AG09319 (cell line): Measurements from ENCODE around the gene SPNS3.

Experiments
- DNase-seq: peaks from one replicate; pipeline ENCODE4 v3.0.0-alpha.2; 2010; ENCODE audit warnings: low read depth; ENCODE audit errors: extremely low read depth
- TF ChIP-seq, protein P1 (sequence below): IDR thresholded peaks from 2 replicates; pipeline ENCODE4 v1.5.1; 2011; ENCODE audit warnings: low read depth, mild to moderate bottlenecking, inconsistent platforms, low read length, moderate library complexity

SPNS3 gene

DNA sequence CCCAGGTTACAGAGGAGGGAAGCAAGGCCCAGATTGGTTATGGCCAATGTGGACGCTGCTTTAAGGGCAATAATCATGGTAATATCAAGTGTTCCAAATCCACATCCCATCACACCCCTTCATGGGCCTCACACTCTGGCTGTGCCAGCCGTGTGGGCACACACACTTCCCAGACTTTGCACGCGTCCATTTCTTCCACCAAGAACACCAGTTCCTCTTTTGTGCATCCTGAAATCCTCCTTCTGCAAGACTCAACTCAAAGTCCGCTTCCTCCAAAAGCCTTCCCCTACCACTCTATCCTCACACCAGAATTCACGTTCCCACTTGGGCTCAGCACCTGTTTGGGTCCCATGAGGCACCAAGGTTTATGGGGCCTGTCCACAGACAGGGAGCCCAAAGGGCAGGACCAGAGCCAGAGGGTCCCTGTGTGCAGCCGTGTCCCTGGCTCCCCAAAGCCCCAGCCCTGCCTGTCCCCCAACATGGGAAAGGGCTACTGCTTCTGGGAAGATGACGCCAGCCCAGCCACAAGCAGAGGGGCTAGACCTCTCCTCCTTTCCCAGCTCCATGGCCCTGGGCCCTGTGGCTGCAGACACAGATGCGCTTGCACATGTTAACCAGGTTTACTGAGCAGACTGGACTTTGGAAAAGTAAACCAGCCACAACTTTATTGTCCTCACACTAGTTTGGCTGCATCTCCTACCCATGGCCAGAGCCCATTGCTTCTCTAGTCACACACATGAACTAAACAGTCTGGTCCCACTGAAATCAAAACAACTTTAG is 20.3 kb downstream of the SPNS3 start:
- no peak for DNase-seq
- TF ChIP-seq, protein P1, sequence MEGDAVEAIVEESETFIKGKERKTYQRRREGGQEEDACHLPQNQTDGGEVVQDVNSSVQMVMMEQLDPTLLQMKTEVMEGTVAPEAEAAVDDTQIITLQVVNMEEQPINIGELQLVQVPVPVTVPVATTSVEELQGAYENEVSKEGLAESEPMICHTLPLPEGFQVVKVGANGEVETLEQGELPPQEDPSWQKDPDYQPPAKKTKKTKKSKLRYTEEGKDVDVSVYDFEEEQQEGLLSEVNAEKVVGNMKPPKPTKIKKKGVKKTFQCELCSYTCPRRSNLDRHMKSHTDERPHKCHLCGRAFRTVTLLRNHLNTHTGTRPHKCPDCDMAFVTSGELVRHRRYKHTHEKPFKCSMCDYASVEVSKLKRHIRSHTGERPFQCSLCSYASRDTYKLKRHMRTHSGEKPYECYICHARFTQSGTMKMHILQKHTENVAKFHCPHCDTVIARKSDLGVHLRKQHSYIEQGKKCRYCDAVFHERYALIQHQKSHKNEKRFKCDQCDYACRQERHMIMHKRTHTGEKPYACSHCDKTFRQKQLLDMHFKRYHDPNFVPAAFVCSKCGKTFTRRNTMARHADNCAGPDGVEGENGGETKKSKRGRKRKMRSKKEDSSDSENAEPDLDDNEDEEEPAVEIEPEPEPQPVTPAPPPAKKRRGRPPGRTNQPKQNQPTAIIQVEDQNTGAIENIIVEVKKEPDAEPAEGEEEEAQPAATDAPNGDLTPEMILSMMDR: no peak

DNA sequence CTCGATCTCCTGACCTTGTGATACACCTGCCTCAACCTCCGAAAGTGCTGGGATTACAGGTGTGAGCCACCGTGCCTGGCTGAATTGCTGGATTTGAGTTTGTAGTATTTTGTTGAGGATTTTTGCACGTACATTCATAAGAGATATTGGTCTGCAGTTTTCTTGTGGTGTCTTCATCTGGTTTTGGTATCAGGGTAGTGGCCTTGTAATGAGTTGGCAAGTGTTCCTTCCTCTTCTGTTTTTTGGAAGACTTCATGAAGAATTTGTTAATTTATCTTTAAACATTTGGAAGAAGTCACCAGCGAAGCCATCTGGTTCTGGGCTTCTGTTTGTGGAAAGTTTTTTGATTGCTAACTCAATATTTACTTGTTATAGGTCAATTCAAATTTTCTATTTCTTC is 26.9 kb downstream of the SPNS3 start:
- TF ChIP-seq, protein P1: no peak
- DNase-seq: no peak

DNA sequence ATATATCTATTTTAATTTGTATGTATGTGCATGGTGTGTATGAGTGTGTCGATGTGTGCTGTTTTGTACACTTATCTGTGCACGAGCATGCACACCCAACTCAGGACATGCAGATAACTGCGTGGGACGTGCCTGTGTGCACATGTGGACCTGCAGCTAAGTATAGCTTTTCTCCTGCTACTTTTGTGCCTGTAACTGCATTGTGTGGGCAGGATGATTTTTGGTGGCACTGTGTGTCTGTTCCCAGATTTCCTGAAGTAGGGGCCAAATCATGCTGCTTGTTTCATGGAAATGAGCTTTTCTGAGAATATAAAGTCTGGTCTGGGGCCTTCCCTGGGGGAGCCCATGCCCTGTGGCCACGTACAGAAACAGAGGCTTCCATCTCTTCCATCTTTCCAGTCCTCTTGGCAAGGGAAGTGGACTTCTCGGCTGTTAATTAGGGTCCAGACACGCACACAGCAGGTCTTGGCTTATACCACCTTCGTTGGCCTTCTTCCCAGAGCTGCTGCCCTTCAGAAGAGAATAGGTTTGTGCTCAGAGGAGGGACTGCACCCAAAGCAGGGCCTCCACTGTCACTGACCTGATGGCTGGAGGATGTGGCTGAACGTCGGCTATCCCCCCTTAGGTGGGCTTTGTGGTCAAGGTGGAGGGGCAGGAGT is 30.2 kb downstream of the SPNS3 start:
- no peak for DNase-seq
- TF ChIP-seq, protein P1: no peak

DNA sequence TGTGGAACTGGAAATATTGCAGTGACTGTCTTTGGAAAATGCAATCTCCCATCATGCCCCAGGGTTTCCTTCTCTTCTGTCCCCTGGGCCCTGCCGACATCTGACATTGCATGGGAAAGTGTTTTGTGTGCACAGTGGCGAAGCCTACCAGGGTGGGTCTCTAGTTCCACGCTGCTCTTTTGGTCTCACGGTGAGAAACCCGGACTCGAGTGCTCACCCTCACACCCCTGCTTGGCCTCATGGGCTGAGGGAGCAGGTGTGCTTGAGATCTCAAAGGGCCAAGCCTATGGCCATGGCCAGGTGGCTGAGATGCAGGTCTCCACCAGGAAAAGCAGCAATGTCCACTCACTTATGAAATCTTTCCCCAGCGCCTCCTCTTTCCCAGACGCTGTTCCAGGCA is 32.0 kb downstream of the SPNS3 start:
- no peak for DNase-seq
- TF ChIP-seq, protein P1: no peak

DNA sequence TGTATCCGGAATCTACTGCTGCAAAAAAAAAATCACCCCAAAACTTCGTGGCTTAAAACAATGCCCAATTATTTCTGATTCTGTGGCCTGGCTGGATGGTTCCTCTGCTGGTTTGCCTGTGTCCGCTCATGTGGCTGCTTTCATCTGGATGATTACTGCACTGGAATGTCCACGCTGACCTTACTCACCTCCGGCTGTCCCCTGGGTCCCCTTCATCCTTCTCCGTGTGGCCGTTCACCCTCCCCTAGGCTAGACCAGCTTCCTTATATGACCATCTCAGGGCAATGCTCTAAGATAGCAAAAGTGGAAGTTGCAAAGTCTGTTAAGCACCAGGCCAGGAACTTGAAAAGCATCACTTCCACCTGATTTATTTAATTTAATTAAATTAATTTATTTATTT is 33.5 kb downstream of the SPNS3 start:
- no peak for DNase-seq
- TF ChIP-seq, protein P1: no peak

DNA sequence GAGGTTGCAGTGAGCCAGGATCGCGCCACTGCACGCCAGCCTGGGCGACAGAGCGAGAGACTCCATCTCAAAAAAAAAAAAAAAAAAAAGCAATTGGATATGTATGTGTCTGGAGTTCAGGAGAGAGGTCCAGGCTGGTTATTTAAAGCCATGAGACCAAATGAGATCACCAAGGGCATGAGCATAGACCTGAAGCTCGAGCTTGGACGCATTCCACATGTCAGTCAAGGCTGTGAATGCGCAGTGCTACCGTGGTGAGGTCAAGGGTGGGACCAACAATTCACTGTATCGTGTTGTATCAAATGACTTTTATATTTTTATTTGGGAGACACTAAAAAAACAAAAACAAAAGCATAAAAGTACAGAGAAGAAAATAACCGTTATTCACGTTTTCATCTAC is 35.8 kb downstream of the SPNS3 start:
- no peak for DNase-seq
- TF ChIP-seq, protein P1: no peak

DNA sequence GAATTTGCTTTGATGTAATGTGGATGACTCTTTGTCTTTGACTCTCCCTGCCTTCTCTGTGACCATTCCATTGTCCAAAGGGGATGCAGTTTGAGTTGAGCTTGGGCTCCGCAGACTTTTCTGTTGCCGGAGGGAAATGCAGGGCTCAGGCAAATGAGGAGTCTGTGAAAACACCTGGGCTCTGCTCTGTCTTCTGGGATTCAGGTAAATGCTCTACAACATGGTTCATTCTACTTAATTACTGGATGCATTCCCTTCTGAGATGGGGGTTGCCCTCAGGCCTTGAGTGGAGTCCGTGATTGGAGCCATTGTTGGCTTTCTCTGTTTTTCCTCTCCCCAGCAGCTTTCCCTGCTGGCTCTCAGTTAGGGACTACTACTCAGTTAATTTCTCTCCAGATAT is 38.5 kb downstream of the SPNS3 start:
- DNase-seq: no peak
- TF ChIP-seq, protein P1: no peak
